HepG2 (cell line): ENCODE measurements around the gene P2RY1.

ENCODE experiments used
- CTCF ChIP-seq: sonication (generic); formaldehyde crosslinking; IDR thresholded peaks from 2 replicates; pipeline ENCODE4 v1.5.0; 2020; ENCODE audit warnings: mild to moderate bottlenecking, missing genetic modification reagents, moderate library complexity
- ZNF557 ChIP-seq: sonication (generic); formaldehyde crosslinking; IDR thresholded peaks from 2 replicates; pipeline ENCODE4 v1.4.0; 2020; ENCODE audit warnings: missing genetic modification reagents

GRCh38 chr3:152825566-152825965, 9.4 kb upstream of the P2RY1 start:
- TF ChIP-seq CTCF (CRISPR knock-in tag) (no peak), ZNF557 (CRISPR knock-in tag) (no peak)
